Caco-2 (cell line): ENCODE data around the gene PYGO2. TPM values are rescaled to one million over a fixed set of nuclear protein-coding genes. Genes with fewer than 3 reads are reported as not detected.

Experiments used
- BruUV-seq: library from RNA; stranded (reverse); fragments of 400-500 nt; replicated peaks from 2 replicates; lab custom pipeline; 2021; lab: Mats Ljungman, UMichigan
- CTCF ChIA-PET: fragments of 300-600 bp; sonication (Branson Sonifier 250); formaldehyde crosslinking; loops from one replicate; lab custom pipeline; 2022; ENCODE audit warnings: antibody characterized with exemption; lab: Charles Lee
- POLR2A ChIA-PET: fragments of 300-600 bp; sonication (Branson Sonifier 250); formaldehyde crosslinking; loops from one replicate; lab custom pipeline; 2022; ENCODE audit warnings: antibody characterized with exemption; lab: Charles Lee
- DNase-seq, 2 experiments: peaks; one replicate each; pipeline versions ENCODE4 v3.0.0 to v3.0.0-alpha.2; 2020 to 2022
- H3K27me3 ChIP-seq: replicated peaks from 2 replicates; pipeline ENCODE4 v1.6.0; 2011; ENCODE audit warnings: low read length; ENCODE audit not compliant: control insufficient read depth, insufficient read depth
- H3K36me3 ChIP-seq: 2 replicates; pipeline ENCODE4 v1.5.1; 2011; ENCODE audit warnings: low read length; ENCODE audit not compliant: control insufficient read depth, insufficient read depth
- H3K4me1 ChIP-seq: fragments of 250-450 bp; sonication (Bioruptor Pico); 2 replicates; pipeline ENCODE4 v1.5.1; 2020; ENCODE audit warnings: mild to moderate bottlenecking
- H3K4me3 ChIP-seq: 2 replicates; pipeline ENCODE4 v1.5.1; 2011; ENCODE audit warnings: low read depth, mild to moderate bottlenecking, control low read depth, low read length
- H3K9me3 ChIP-seq: fragments of 250-450 bp; sonication (Bioruptor Pico); 2 replicates; pipeline ENCODE4 v1.5.1; 2020; ENCODE audit warnings: mild to moderate bottlenecking, moderate library complexity
- H3K27ac Mint-ChIP-seq: one replicate; pipeline ENCODE4 v1.8.0; 2022; ENCODE audit warnings: mixed read lengths; ENCODE audit not compliant: unreplicated experiment
- H3K27me3 Mint-ChIP-seq: one replicate; pipeline ENCODE4 v1.8.0; 2022; ENCODE audit warnings: mixed read lengths; ENCODE audit not compliant: insufficient read depth, unreplicated experiment
- H3K36me3 Mint-ChIP-seq: one replicate; pipeline ENCODE4 v1.8.0; 2022; ENCODE audit warnings: mild to moderate bottlenecking, mixed read lengths; ENCODE audit not compliant: insufficient read depth, unreplicated experiment
- H3K4me1 Mint-ChIP-seq: one replicate; pipeline ENCODE4 v1.8.0; 2022; ENCODE audit warnings: low read depth, mixed read lengths; ENCODE audit not compliant: unreplicated experiment
- H3K4me3 Mint-ChIP-seq: one replicate; pipeline ENCODE4 v1.8.0; 2022; ENCODE audit warnings: mild to moderate bottlenecking, moderate library complexity, mixed read lengths; ENCODE audit not compliant: unreplicated experiment
- H3K9me3 Mint-ChIP-seq: one replicate; pipeline ENCODE4 v1.8.0; 2022; ENCODE audit warnings: mixed read lengths; ENCODE audit not compliant: unreplicated experiment
- CTCF ChIP-seq, 2 experiments: fragments of 200-600 bp in 1 of 2; IDR thresholded peaks; 1 replicate in 1 of 2; 2 replicates in 1 of 2; pipeline versions ENCODE4 v1.5.1 to v1.8.0; 2011 to 2022; ENCODE audit warnings: antibody characterized with exemption in 1 of 2, control low read depth in 1 of 2, inconsistent platforms in 1 of 2, low read depth in 1 of 2, low read length in 1 of 2, mild to moderate bottlenecking in 1 of 2, moderate library complexity in 1 of 2; ENCODE audit not compliant: insufficient read depth in 1 of 2, severe bottlenecking in 1 of 2, unreplicated experiment in 1 of 2
- intact Hi-C: fragments of 100-400 bp; cut with micrococcal nuclease; formaldehyde crosslinking; loops from one replicate; pipeline ENCODE4 v1.10.0; 2022; ENCODE audit not compliant: unreplicated experiment
- total RNA-seq: library from RNA; stranded (reverse); gene quantifications from 2 replicates; pipeline ENCODE4 v1.2.3, GENCODE V29; 2022

The PYGO2 gene
- total RNA-seq, 1 experiment from 2014 or later: 34.9 TPM

GRCh38 chr1:154973344-154974101 lies 11.9 kb upstream of the PYGO2 start:
- peak overlapping the region; percentile 51 for H3K4me3 ChIP-seq
- Mint-ChIP-seq H3K4me3 (no peak overlapping the region), H3K27me3 (no peaks in the 10 kb centered on the region), H3K27ac (no peak overlapping the region), H3K36me3 (peaks cover 13% of the 10 kb centered on the region), H3K4me1 (peaks cover 29% of the 10 kb centered on the region), H3K9me3 (no peaks in the 10 kb centered on the region)
- peak; percentile 99 for DNase-seq
- H3K4me1 ChIP-seq: peaks cover 27% of the 10 kb centered on the region
- ChIA-PET CTCF (interaction anchor here (0.5 to 2.6 kb wide), 18 partner anchors 12 to 1698 kb away, joined by 3 to 26 read pairs (median 5); partner anchors contain the start of genes KRTCAP2, LENEP, PMVK and PYGO2), POLR2A (interaction anchor here (0.6 to 3.7 kb wide), 18 partner anchors 10 to 152 kb away, joined by 3 to 75 read pairs (median 5); partner anchors contain the start of genes FLAD1, LENEP, PBXIP1 and PMVK)
- peak in 1 of 2 experiments; percentile 30 for TF ChIP-seq CTCF (IDR thresholded peaks at IDR 0.05; ENCODE audit: insufficient read depth in 1 of 2, low read depth in 1 of 2, low read length in 1 of 2, severe bottlenecking in 1 of 2, unreplicated experiment in 1 of 2)
- intact Hi-C loops: loop anchor here (1.0 to 5.0 kb wide), 4 partner anchors 10 to 89 kb away; partner anchors contain the start of genes EFNA4, FLAD1 and PMVK
- peaks cover 2% of the 10 kb centered on the region; the same call in 1 of the 2 replicates for H3K36me3 ChIP-seq
- BruUV-seq: no TSS peak
- no peaks in the 10 kb centered on the region for H3K27me3 ChIP-seq
- no peaks in the 10 kb centered on the region for H3K9me3 ChIP-seq

GRCh38 chr1:154972517-154973343 lies 11.1 kb upstream of the PYGO2 start:
- peak; percentile 93 to 95 for DNase-seq
- TSS peak; percentile 83 for BruUV-seq
- no peaks in the 10 kb centered on the region for H3K9me3 ChIP-seq
- Mint-ChIP-seq H3K27me3 (no peaks in the 10 kb centered on the region), H3K27ac (no peak overlapping the region), H3K9me3 (no peaks in the 10 kb centered on the region), H3K4me1 (peaks cover 29% of the 10 kb centered on the region), H3K4me3 (no peak overlapping the region), H3K36me3 (peaks cover 15% of the 10 kb centered on the region)
- ChIA-PET POLR2A (interaction anchor here (0.5 to 3.7 kb wide), 17 partner anchors 11 to 351 kb away, joined by 3 to 75 read pairs (median 4); partner anchors contain the start of genes FLAD1, LENEP, PBXIP1 and PMVK), CTCF (interaction anchor here (0.7 to 2.6 kb wide), 12 partner anchors 11 to 413 kb away, joined by 3 to 26 read pairs (median 6); partner anchors contain the start of genes ADAM15, KRTCAP2, LENEP and PMVK)
- peak overlapping the region; percentile 51 for H3K4me3 ChIP-seq
- peaks cover 27% of the 10 kb centered on the region for H3K4me1 ChIP-seq
- no peaks in the 10 kb centered on the region for H3K27me3 ChIP-seq
- peaks cover 4% of the 10 kb centered on the region for H3K36me3 ChIP-seq
- TF ChIP-seq CTCF (IDR thresholded peaks at IDR 0.05; ENCODE audit: insufficient read depth in 1 of 2, low read depth in 1 of 2, low read length in 1 of 2, severe bottlenecking in 1 of 2, unreplicated experiment in 1 of 2): no peak
- intact Hi-C loops: loop anchor here (1.0 to 5.0 kb wide), 3 partner anchors 11 to 90 kb away; partner anchors contain the start of genes EFNA4 and PYGO2
